Gastrocnemius medialis (tissue), 4 donors: Measurements from ENCODE around the gene SEPTIN3. TPM values are rescaled to one million over a fixed set of nuclear protein-coding genes. Genes with fewer than 3 reads are reported as not detected.

Source experiments
- ATAC-seq, 2 donors: fragments of 150-250 bp; one replicate each; pipeline ENCODE4 v1.9.1; 2016
- DNase-seq, 2 donors: peaks; one replicate each; pipeline ENCODE4 v3.0.0-alpha.2; 2019
- H3K27ac ChIP-seq, 4 donors: fragments of 200-600 bp; sonication (generic); 1 replicate in 1 of 4; 2 replicates in 3 of 4; pipeline ENCODE4 v1.5.1; 2016 to 2018; ENCODE audit warnings: mild to moderate bottlenecking in 2 of 4, moderate library complexity in 1 of 4
- H3K27me3 ChIP-seq, 3 donors: fragments of 200-600 bp; sonication (generic) in 2 of 3; 1 replicate in 1 of 3; 2 replicates in 2 of 3; pipeline versions ENCODE4 v1.5.1 to v1.6.0; 2016 to 2019; ENCODE audit warnings: mild to moderate bottlenecking in 1 of 3, moderate library complexity in 1 of 3
- H3K36me3 ChIP-seq, 2 donors: fragments of 200-600 bp; sonication (generic) in 1 of 2; one replicate each; pipeline ENCODE4 v1.5.1; 2017 to 2018
- H3K4me1 ChIP-seq, 2 donors: fragments of 200-600 bp; sonication (generic) in 1 of 2; one replicate each; pipeline ENCODE4 v1.5.1; 2016 to 2017; ENCODE audit warnings: mild to moderate bottlenecking in 2 of 2
- H3K4me3 ChIP-seq, 4 donors: fragments of 200-600 bp; sonication (generic) in 3 of 4; 1 replicate in 1 of 4; 2 replicates in 3 of 4; pipeline ENCODE4 v1.5.1; 2016 to 2019; ENCODE audit warnings: mild to moderate bottlenecking in 2 of 4
- H3K9me3 ChIP-seq, 3 donors: fragments of 200-600 bp; sonication (generic) in 2 of 3; 1 replicate in 1 of 3; 2 replicates in 2 of 3; pipeline ENCODE4 v1.5.1; 2016 to 2019
- POLR2A ChIP-seq, 2 donors: fragments of 450-650 bp; IDR thresholded peaks; one replicate each; pipeline ENCODE4 v1.6.1; 2017; ENCODE audit warnings: antibody characterized with exemption in 2 of 2, mild to moderate bottlenecking in 2 of 2, moderate library complexity in 2 of 2
- in situ Hi-C, 4 donors: fragments of 200-750 bp; cut with MboI; loops; one replicate each; pipeline versions ENCODE4 v1.15.0 to v1.8.0; 2017; ENCODE audit warnings: low sequenced_read_pairs in 4 of 4
- intact Hi-C: fragments of 100-400 bp; cut with DNase I; formaldehyde crosslinking; loops from one replicate; pipeline ENCODE4 v1.15.1; 2023; ENCODE audit warnings: low total_unique reads
- total RNA-seq, 4 donors: library from RNA; depleted of rRNA; stranded (reverse); fragments of >200 nt; gene quantifications; one replicate each; pipeline versions ENCODE4 v1.1.0 to v1.2.3, GENCODE V29; 2016
- TF ChIP-seq, protein P1 (sequence below), 5 experiments: fragments of 450-650 bp in 3 of 5; fragments of 200-600 bp in 2 of 5; sonication (generic) in 2 of 5; IDR thresholded peaks in 4 of 5; conservative IDR thresholded peaks in 1 of 5; 1 replicate in 4 of 5; 2 replicates in 1 of 5; pipeline ENCODE4 v1.5.1; 2016 to 2019; ENCODE audit warnings: antibody characterized with exemption in 5 of 5, mild to moderate bottlenecking in 3 of 5, moderate library complexity in 3 of 5

Gene SEPTIN3
- total RNA-seq, 4 donors from 2014 or later: 0.18 TPM; not detected in 3

DNA sequence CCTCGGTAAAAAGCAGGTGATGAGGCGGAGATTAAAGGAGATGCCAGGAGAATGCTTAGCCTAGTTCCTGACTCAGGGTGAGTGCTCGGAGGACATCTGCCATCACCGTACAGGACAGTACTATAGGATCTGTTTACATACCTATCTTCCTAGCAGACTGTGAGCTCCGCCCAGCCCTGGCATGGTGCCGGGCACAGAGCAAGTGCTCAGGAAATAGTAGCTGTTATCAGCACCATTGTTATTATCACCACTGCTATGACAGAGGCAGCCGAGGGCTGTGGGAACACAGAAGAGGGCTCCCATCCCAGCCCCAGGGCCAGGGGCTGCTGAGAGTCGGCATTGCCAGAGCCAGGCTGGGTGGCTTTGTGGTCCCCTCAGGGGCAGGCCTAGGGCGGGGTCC is 642 bp upstream of the SEPTIN3 start:
- intact Hi-C loops: loop anchor here (10.0 kb wide), 1 partner anchor 146 kb away; no protein-coding TSS in a partner anchor
- in situ Hi-C loops: loop anchor here in 3 of 4 donors (10.0 to 25.0 kb wide), 2 partner anchors 466 to 469 kb away; partner anchors contain the start of gene NFAM1 (in 3 of the 3)
- no peak overlapping the region for H3K27ac ChIP-seq
- no peaks in the 10 kb centered on the region for H3K4me1 ChIP-seq
- no peak for TF ChIP-seq POLR2A (IDR thresholded peaks at IDR 0.05)
- TF ChIP-seq, protein P1, sequence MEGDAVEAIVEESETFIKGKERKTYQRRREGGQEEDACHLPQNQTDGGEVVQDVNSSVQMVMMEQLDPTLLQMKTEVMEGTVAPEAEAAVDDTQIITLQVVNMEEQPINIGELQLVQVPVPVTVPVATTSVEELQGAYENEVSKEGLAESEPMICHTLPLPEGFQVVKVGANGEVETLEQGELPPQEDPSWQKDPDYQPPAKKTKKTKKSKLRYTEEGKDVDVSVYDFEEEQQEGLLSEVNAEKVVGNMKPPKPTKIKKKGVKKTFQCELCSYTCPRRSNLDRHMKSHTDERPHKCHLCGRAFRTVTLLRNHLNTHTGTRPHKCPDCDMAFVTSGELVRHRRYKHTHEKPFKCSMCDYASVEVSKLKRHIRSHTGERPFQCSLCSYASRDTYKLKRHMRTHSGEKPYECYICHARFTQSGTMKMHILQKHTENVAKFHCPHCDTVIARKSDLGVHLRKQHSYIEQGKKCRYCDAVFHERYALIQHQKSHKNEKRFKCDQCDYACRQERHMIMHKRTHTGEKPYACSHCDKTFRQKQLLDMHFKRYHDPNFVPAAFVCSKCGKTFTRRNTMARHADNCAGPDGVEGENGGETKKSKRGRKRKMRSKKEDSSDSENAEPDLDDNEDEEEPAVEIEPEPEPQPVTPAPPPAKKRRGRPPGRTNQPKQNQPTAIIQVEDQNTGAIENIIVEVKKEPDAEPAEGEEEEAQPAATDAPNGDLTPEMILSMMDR (IDR thresholded peaks at IDR 0.05 in 4 of 5, conservative IDR thresholded peaks at IDR 0.05 in 1 of 5): no peak
- H3K27me3 ChIP-seq: peaks cover 5 to 13% (median 8%) of the 10 kb centered on the region in 3 donors
- no peaks in the 10 kb centered on the region for H3K36me3 ChIP-seq
- DNase-seq: no peak
- H3K4me3 ChIP-seq: no peak overlapping the region
- no peaks in the 10 kb centered on the region for H3K9me3 ChIP-seq
- ATAC-seq: no peak

DNA sequence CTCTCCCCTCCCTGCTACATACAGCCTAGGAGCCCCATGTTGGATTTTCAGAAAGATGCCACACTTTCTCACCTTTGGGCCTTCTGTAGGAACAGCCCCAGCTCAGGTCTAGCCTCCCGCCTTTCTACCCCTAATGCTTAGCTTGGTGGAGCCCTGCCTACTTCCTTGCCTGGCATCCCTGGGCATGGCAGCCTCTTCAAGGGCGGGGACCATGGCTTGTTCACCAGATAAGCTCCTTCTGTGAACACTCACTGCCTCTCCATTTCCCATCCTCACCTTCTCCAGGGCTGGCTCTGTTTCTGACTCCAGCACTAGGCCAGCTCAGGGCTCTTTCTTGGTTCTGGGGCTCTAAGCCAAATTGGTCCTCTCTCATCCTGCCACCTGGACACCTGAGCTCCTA is 1.4 kb downstream of the SEPTIN3 start:
- H3K27ac ChIP-seq: no peak overlapping the region
- in situ Hi-C loops (loop anchor here in 2 of 4 donors (25.0 kb wide), 1 partner anchor 467 kb away; the partner anchor contains the start of gene NFAM1 (in 2 of the 2)), intact Hi-C loops (no loop called here)
- no peaks in the 10 kb centered on the region for H3K4me1 ChIP-seq
- TF ChIP-seq, protein P1 (IDR thresholded peaks at IDR 0.05 in 4 of 5, conservative IDR thresholded peaks at IDR 0.05 in 1 of 5): no peak
- no peak for TF ChIP-seq POLR2A (IDR thresholded peaks at IDR 0.05)
- DNase-seq (no peak), ATAC-seq (no peak)
- H3K4me3 ChIP-seq: no peak overlapping the region
- peaks cover 15 to 28% (median 20%) of the 10 kb centered on the region in 3 donors for H3K27me3 ChIP-seq
- no peaks in the 10 kb centered on the region for H3K9me3 ChIP-seq
- no peaks in the 10 kb centered on the region for H3K36me3 ChIP-seq

DNA sequence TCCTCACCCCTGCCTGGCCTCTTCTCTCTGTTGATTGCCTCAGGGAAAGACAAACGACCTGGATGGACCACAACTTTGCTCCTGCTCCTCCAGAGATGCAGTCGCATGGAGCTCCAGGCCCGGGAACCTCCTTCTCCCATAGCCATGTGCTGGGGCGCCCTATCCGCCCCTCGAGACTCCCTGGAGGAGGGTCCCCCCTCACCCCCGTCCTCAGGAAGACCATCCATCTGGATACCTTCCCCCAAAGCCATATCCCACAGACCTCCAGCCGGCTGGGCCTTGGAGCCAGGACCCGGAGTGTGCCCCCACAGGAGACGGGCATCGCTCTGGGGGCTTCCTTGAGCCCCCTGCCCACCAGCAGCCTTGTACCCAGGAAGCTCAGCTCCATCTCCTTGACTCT is 2.2 kb downstream of the SEPTIN3 start:
- intact Hi-C loops: no loop called here
- no peak overlapping the region for H3K4me3 ChIP-seq
- H3K9me3 ChIP-seq: no peaks in the 10 kb centered on the region
- no peak overlapping the region for H3K27ac ChIP-seq
- no peaks in the 10 kb centered on the region for H3K4me1 ChIP-seq
- ATAC-seq (no peak), DNase-seq (no peak)
- no peaks in the 10 kb centered on the region for H3K36me3 ChIP-seq
- in situ Hi-C loops: loop anchor here in 2 of 4 donors (25.0 kb wide), 1 partner anchor 466 kb away; the partner anchor contains the start of gene NFAM1 (in 2 of the 2)
- H3K27me3 ChIP-seq: peaks cover 22 to 36% (median 28%) of the 10 kb centered on the region in 3 donors
- TF ChIP-seq POLR2A (IDR thresholded peaks at IDR 0.05): no peak
- TF ChIP-seq, protein P1 (IDR thresholded peaks at IDR 0.05 in 4 of 5, conservative IDR thresholded peaks at IDR 0.05 in 1 of 5): no peak

DNA sequence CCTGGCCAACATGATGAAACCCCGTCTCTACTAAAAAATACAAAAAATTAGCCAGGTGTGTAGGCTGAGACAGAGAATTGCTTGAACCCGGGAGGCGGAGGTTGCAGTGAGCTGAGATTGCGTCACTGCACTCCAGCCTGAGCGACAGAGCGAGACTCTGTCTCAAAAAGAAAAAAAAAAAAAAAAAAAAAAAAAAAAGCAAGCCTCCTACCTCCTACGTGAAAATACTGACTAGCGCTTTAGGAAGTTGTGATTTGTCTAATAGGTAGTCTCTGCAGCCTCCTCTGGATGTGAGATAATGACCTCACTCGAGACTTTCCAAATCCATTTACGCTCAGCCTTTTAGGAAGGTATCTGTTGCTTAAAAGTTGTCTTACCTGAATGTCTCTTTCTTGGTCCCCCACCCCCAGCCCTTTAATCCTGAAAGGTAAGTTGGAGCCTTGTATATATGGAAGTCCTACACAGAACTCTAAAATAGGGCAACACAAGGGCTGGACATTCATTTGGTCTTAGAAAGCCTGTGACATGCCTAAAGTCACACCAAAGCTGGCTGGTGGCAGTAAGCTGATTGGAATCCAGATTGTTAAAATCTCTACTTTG is 5.5 kb downstream of the SEPTIN3 start:
- H3K4me1 ChIP-seq: peaks cover 0 to 4% of the 10 kb centered on the region in 2 donors
- no peak overlapping the region for H3K4me3 ChIP-seq
- no peaks in the 10 kb centered on the region for H3K36me3 ChIP-seq
- DNase-seq: no peak
- TF ChIP-seq, protein P1 (IDR thresholded peaks at IDR 0.05 in 4 of 5, conservative IDR thresholded peaks at IDR 0.05 in 1 of 5): no peak
- TF ChIP-seq POLR2A (IDR thresholded peaks at IDR 0.05): no peak
- in situ Hi-C loops (loop anchor here in 2 of 4 donors (25.0 kb wide), 1 partner anchor 463 kb away; the partner anchor contains the start of gene NFAM1 (in 2 of the 2)), intact Hi-C loops (no loop called here)
- ATAC-seq: no peak
- H3K27me3 ChIP-seq: peaks cover 36 to 49% (median 44%) of the 10 kb centered on the region in 3 donors
- no peaks in the 10 kb centered on the region for H3K9me3 ChIP-seq
- no peak overlapping the region for H3K27ac ChIP-seq
